Endothelial cell of umbilical vein (primary cell): ENCODE data around the gene MYH9. TPM values are rescaled to one million over a fixed set of nuclear protein-coding genes. Genes with fewer than 3 reads are reported as not detected.
"Not testable (repeated sequence)": the region's sequence is repeated elsewhere in the genome, so short reads cannot be mapped to it uniquely, and the experiment has no call there.

Experiments used
- BruUV-seq: library from RNA; stranded (reverse); fragments of 400-500 nt; replicated peaks from 2 replicates; lab custom pipeline; 2021; lab: Mats Ljungman, UMichigan
- CTCF ChIA-PET: fragments of 300-600, 350-600 bp; sonication (Branson Sonifier 250); formaldehyde crosslinking; loops from one replicate; lab custom pipeline; 2021; ENCODE audit warnings: antibody characterized with exemption, inconsistent platforms; lab: Charles Lee
- POLR2A ChIA-PET: fragments of 300-600, 350-600 bp; sonication (Branson Sonifier 250); formaldehyde crosslinking; loops from one replicate; lab custom pipeline; 2021; ENCODE audit warnings: antibody characterized with exemption, inconsistent platforms; lab: Charles Lee
- DNase-seq: peaks from one replicate; pipeline ENCODE4 v3.0.0-alpha.2; 2011; ENCODE audit warnings: low read depth, low spot score
- FAIRE-seq: peaks from 2 replicates; lab custom pipeline; 2011; peaks lifted over from hg19 to GRCh38; lab: Jason Lieb, UNC
- H2AFZ ChIP-seq: 2 replicates; pipeline ENCODE4 v1.6.0; 2012; ENCODE audit warnings: low read depth, low read length, control low read depth, inconsistent platforms
- H3K27ac ChIP-seq: 2 replicates; pipeline ENCODE4 v1.5.1; 2011; ENCODE audit warnings: low read depth, mild to moderate bottlenecking, control low read depth, low read length, moderate library complexity; ENCODE audit not compliant: insufficient read depth
- H3K27me3 ChIP-seq, 2 experiments: 2 replicates each; pipeline versions ENCODE4 v1.6.0 to v1.6.1; 2011; ENCODE audit warnings: low read length in 2 of 2, mixed read lengths in 1 of 2; ENCODE audit not compliant: control insufficient read depth in 2 of 2, insufficient read depth in 2 of 2
- H3K36me3 ChIP-seq, 2 experiments: 2 replicates in 1 of 2; 3 replicates in 1 of 2; pipeline ENCODE4 v1.5.1; 2011; ENCODE audit warnings: low read length in 2 of 2, mild to moderate bottlenecking in 1 of 2, moderate library complexity in 1 of 2; ENCODE audit not compliant: control insufficient read depth in 2 of 2, insufficient read depth in 2 of 2; ENCODE audit errors: extremely low read depth in 1 of 2
- H3K4me1 ChIP-seq: 3 replicates; pipeline ENCODE4 v1.5.1; 2011; ENCODE audit warnings: mild to moderate bottlenecking, low read length; ENCODE audit not compliant: control insufficient read depth, insufficient read depth; ENCODE audit errors: extremely low read depth
- H3K4me2 ChIP-seq: 2 replicates; pipeline ENCODE4 v1.6.1; 2011; ENCODE audit warnings: low read length, control low read depth, mixed read lengths; ENCODE audit not compliant: insufficient read depth
- H3K4me3 ChIP-seq, 3 experiments: fragments of 200-600 bp in 1 of 3; sonication (generic), shearing (Covaris generic) in 1 of 3; replicated peaks in 1 of 3; 2 replicates each; pipeline ENCODE4 v1.5.1; 2011 to 2016; ENCODE audit warnings: control low read depth in 3 of 3, low read length in 3 of 3, mild to moderate bottlenecking in 2 of 3, inconsistent platforms in 1 of 3, low read depth in 1 of 3, moderate library complexity in 1 of 3; ENCODE audit not compliant: insufficient read depth in 1 of 3
- H3K79me2 ChIP-seq: 2 replicates; pipeline ENCODE4 v1.6.0; 2012; ENCODE audit warnings: low read length, inconsistent platforms; ENCODE audit not compliant: control insufficient read depth, insufficient read depth
- H3K9ac ChIP-seq: replicated peaks from 2 replicates; pipeline ENCODE3; 2011; ENCODE audit warnings: low read length, control low read depth; ENCODE audit not compliant: insufficient read depth; ENCODE audit errors: extremely low read depth
- H3K9me1 ChIP-seq: replicated peaks from 3 replicates; pipeline ENCODE4 v1.6.0; 2011; ENCODE audit warnings: mild to moderate bottlenecking, low read length; ENCODE audit not compliant: control insufficient read depth, insufficient read depth; ENCODE audit errors: extremely low read depth
- H3K9me3 ChIP-seq: replicated peaks from 2 replicates; pipeline ENCODE4 v1.5.1; 2012; ENCODE audit warnings: low read length, inconsistent platforms; ENCODE audit not compliant: control insufficient read depth, insufficient read depth
- H4K20me1 ChIP-seq: replicated peaks from 2 replicates; pipeline ENCODE3; 2011; ENCODE audit warnings: mild to moderate bottlenecking, low read length; ENCODE audit not compliant: control insufficient read depth, insufficient read depth; ENCODE audit errors: extremely low read depth
- EZH2 ChIP-seq: IDR thresholded peaks from 2 replicates; pipeline ENCODE4 v1.6.1; 2012; ENCODE audit warnings: borderline replicate concordance, low read depth, mild to moderate bottlenecking, moderate library complexity, low read length, inconsistent platforms; ENCODE audit not compliant: severe bottlenecking
- FOS ChIP-seq: IDR thresholded peaks from 2 replicates; pipeline ENCODE4 v1.6.1; 2011; ENCODE audit warnings: mild to moderate bottlenecking, low read length, moderate library complexity, borderline replicate concordance; ENCODE audit not compliant: insufficient read depth
- GATA2 ChIP-seq: IDR thresholded peaks from 2 replicates; pipeline ENCODE4 v1.7.0; 2011; ENCODE audit warnings: low read depth, mild to moderate bottlenecking, moderate library complexity, mixed read lengths, low read length; ENCODE audit not compliant: insufficient read length, insufficient read depth
- JUN ChIP-seq: IDR thresholded peaks from 2 replicates; pipeline ENCODE4 v1.6.1; 2011; ENCODE audit warnings: borderline replicate concordance, low read depth; ENCODE audit not compliant: insufficient read length, insufficient read depth
- MYC ChIP-seq: IDR thresholded peaks from one replicate; pipeline ENCODE4 v1.6.1; 2011; ENCODE audit warnings: mild to moderate bottlenecking, low read depth, low read length
- POLR2A ChIP-seq: IDR thresholded peaks from 2 replicates; pipeline ENCODE4 v1.6.1; 2012; ENCODE audit warnings: low read depth, mild to moderate bottlenecking, control low read depth, low read length
- POLR2AphosphoS5 ChIP-seq: IDR thresholded peaks from 2 replicates; pipeline ENCODE4 v1.6.1; 2012; ENCODE audit warnings: low read depth, mild to moderate bottlenecking, control low read depth, low read length, moderate library complexity; ENCODE audit not compliant: insufficient read depth
- dilution Hi-C: fragments of 300-500 bp; cut with MboI; formaldehyde crosslinking; loops from one replicate; pipeline ENCODE4 v1.15.0; 2019; ENCODE audit warnings: low sequenced_read_pairs; ENCODE audit not compliant: extremely low pct_ligation_motif_present
- intact Hi-C: fragments of 100-400 bp; cut with micrococcal nuclease; formaldehyde crosslinking; loops from one replicate; pipeline ENCODE4 v1.10.0; 2022
- polyA plus RNA-seq, 4 experiments: library from polyadenylated mRNA; depleted of rRNA in 3 of 4; stranded (reverse) in 3 of 4; unstranded in 1 of 4; fragments of >200 nt; gene quantifications; 2 replicates each; pipeline versions ENCODE4 v1.2.1 to v1.2.3, GENCODE V29; 2011 to 2012; ENCODE audit warnings: missing spikeins in 1 of 4
- total RNA-seq: library from RNA; stranded (reverse); gene quantifications from 2 replicates; pipeline ENCODE4 v1.2.3, GENCODE V29; 2021
- TF ChIP-seq, protein P1 (sequence below): IDR thresholded peaks from 2 replicates; pipeline ENCODE4 v1.6.1; 2011; ENCODE audit not compliant: insufficient read depth, insufficient read length
- TF ChIP-seq, protein P2 (sequence below), 2 donors: IDR thresholded peaks; 1 replicate in 1 of 2; 2 replicates in 1 of 2; pipeline ENCODE4 v1.5.1; 2011; ENCODE audit warnings: low read length in 2 of 2, mild to moderate bottlenecking in 2 of 2, moderate library complexity in 2 of 2, control low read depth in 1 of 2, inconsistent platforms in 1 of 2, low read depth in 1 of 2; ENCODE audit not compliant: insufficient read depth in 1 of 2; ENCODE audit errors: extremely low read depth in 1 of 2

MYH9 gene
- total and polyA plus RNA-seq, 2 donors (not counting 3 experiments of a cell fraction or from before 2014, with no cell fraction given): 188 to 1,413 TPM

DNA sequence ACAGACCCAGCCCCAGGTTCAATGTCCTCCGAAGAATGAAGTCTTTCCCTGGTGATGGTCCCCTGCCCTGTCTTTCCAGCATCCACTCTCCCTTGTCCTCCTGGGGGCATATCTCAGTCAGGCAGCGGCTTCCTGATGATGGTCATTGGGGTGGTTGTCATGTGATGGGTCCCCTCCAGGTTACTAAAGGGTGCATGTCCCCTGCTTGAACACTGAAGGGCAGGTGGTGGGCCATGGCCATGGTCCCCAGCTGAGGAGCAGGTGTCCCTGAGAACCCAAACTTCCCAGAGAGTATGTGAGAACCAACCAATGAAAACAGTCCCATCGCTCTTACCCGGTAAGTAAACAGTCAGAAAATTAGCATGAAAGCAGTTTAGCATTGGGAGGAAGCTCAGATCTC, 120.7 kb downstream of the MYH9 start:
- H3K27me3 ChIP-seq: no peaks in the 10 kb centered on the region
- TF ChIP-seq EZH2 (no peak), GATA2 (no peak), FOS (no peak), POLR2AphosphoS5 (no peak), MYC (no peak), POLR2A (no peak), JUN (no peak)
- TF ChIP-seq, protein P1, sequence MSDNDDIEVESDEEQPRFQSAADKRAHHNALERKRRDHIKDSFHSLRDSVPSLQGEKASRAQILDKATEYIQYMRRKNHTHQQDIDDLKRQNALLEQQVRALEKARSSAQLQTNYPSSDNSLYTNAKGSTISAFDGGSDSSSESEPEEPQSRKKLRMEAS: no peak
- TF ChIP-seq, protein P2, sequence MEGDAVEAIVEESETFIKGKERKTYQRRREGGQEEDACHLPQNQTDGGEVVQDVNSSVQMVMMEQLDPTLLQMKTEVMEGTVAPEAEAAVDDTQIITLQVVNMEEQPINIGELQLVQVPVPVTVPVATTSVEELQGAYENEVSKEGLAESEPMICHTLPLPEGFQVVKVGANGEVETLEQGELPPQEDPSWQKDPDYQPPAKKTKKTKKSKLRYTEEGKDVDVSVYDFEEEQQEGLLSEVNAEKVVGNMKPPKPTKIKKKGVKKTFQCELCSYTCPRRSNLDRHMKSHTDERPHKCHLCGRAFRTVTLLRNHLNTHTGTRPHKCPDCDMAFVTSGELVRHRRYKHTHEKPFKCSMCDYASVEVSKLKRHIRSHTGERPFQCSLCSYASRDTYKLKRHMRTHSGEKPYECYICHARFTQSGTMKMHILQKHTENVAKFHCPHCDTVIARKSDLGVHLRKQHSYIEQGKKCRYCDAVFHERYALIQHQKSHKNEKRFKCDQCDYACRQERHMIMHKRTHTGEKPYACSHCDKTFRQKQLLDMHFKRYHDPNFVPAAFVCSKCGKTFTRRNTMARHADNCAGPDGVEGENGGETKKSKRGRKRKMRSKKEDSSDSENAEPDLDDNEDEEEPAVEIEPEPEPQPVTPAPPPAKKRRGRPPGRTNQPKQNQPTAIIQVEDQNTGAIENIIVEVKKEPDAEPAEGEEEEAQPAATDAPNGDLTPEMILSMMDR (IDR thresholded peaks at IDR 0.05; ENCODE audit: extremely low read depth in 1 of 2, insufficient read depth in 1 of 2, low read depth in 1 of 2, low read length in 2 of 2): no peak
- no peak overlapping the region for H2AFZ ChIP-seq
- ChIA-PET POLR2A (no interaction called here), CTCF (interaction anchor here (1.0 to 1.4 kb wide), 2 partner anchors 11 to 72 kb away, joined by 3 to 4 read pairs; no protein-coding TSS in a partner anchor)
- no peak overlapping the region for H3K4me2 ChIP-seq
- TSS peak; percentile 46 for BruUV-seq
- H3K27ac ChIP-seq: no peak overlapping the region
- intact Hi-C loops: no loop called here
- dilution Hi-C loops: no loop called here
- H3K9me1 ChIP-seq: no peaks in the 10 kb centered on the region
- no peaks in the 10 kb centered on the region for H3K36me3 ChIP-seq
- no peak overlapping the region for H3K9ac ChIP-seq
- H3K4me1 ChIP-seq: no peaks in the 10 kb centered on the region
- no peaks in the 10 kb centered on the region for H3K9me3 ChIP-seq
- DNase-seq (no peak), FAIRE-seq (no peak)
- H3K4me3 ChIP-seq: no peak overlapping the region
- no peaks in the 10 kb centered on the region for H4K20me1 ChIP-seq
- no peaks in the 10 kb centered on the region for H3K79me2 ChIP-seq

DNA sequence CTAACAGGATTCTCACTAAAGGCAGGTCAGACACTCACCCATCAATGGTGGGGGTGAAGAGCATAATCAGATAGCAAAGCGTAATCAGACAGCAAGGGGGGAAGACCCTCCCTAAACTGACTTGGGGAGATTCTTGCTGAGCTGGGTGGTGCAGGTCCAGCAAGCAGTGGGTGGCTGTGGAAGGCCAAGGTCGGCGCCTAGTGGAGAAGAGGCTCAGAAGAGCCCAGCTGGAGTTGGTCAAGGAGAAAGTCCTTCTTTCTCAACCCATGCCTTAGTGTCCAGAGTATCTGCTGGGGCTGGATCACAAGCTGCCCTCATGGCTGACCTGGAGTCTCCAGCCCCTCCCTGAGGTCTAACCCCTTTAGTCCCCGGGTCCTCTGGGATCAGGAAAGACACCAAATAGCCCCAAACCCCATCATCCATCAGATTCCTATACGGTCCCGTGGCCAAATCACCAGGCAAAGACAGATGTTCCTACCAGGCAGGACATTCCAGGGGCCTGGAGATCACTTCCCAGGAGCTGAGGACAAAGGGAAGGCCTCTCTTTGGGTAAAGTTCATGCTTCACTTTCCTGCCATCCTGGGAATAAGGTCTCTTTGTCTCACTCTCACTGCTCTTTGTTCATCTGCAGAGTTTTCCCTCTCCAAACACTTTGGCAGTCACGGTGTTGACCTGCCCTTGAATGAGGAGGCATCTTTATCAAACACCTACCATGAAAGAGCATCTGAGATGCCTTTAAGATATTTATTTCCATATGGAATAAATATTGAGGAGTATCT, 123.7 kb downstream of the MYH9 start:
- H3K4me2 ChIP-seq, POLR2A ChIA-PET, H3K9me1 ChIP-seq, H3K79me2 ChIP-seq, H4K20me1 ChIP-seq, H2AFZ ChIP-seq, H3K27me3 ChIP-seq, H3K36me3 ChIP-seq, H3K27ac ChIP-seq, H3K9ac ChIP-seq, H3K4me1 ChIP-seq, intact Hi-C loops, H3K9me3 ChIP-seq, DNase-seq, BruUV-seq, FAIRE-seq, H3K4me3 ChIP-seq, dilution Hi-C loops: not testable (repeated sequence)
- CTCF ChIA-PET: interaction anchor here (0.7 to 1.6 kb wide), 4 partner anchors 13 to 222 kb away, joined by 3 to 5 read pairs (median 4); no protein-coding TSS in a partner anchor
